ENCODE measurements around the gene CDH5. TPM values are rescaled to one million over a fixed set of nuclear protein-coding genes. Genes with fewer than 3 reads are reported as not detected.

The CDH5 gene
- total and polyA plus RNA-seq, 2 of the 4 experiments (the other 2 are of a cell fraction): not detected

DNA sequence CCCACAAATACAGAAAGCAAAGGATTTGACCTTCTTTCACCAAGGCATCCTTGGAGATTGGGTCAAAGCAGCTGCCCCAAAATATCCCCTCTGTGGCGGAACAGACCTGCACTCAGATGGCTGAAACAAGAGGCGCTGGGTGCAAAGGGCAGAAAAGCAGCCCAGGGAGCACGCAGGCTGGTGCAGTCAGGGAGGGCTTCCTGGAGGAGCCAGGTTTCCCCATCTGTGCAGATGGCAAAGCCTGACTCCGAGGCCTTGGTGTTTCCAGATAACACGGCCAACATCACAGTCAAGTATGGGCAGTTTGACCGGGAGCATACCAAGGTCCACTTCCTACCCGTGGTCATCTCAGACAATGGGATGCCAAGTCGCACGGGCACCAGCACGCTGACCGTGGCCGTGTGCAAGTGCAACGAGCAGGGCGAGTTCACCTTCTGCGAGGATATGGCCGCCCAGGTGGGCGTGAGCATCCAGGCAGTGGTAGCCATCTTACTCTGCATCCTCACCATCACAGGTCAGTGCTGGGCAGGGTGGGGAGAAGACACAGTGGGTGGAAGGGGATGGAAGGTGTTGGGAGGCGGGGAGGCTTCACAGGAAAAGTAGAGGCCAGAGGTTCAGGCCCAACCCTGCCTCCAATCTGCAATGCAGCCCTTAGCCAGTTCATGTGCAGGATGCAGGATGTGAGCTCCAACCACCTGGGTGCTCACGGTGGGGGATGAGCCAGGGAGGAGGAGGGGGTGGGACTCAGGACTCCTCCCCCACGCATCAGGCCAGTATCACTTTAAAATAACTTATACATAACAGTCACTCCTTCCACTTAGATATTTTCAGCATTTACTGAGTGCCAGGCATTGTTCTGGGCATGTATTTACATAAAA, 34.3 kb downstream of the CDH5 start:
- CTCF ChIA-PET: no interaction called here
- TF ChIP-seq NFE2L2 (IDR thresholded peaks at IDR 0.05; ENCODE audit: low read depth, low read length): no peak
- TF ChIP-seq CEBPB (IDR thresholded peaks at IDR 0.05; ENCODE audit: low read depth, low read length): no peak
- no peak for TF ChIP-seq SMC3 (IDR thresholded peaks at IDR 0.05; ENCODE audit: low read depth, low read length)
- TF ChIP-seq RAD21 (IDR thresholded peaks at IDR 0.05; ENCODE audit: low read length): no peak
- no peak for TF ChIP-seq POLR2A (IDR thresholded peaks at IDR 0.05; ENCODE audit: low read depth, low read length)
- no peak for TF ChIP-seq BHLHE40 (IDR thresholded peaks at IDR 0.05; ENCODE audit: low read depth, low read length)
- no peak for TF ChIP-seq MAZ (IDR thresholded peaks at IDR 0.05; ENCODE audit: borderline replicate concordance, low read depth, low read length)
- TF ChIP-seq RFX5 (IDR thresholded peaks at IDR 0.05; ENCODE audit: low read depth, low read length): no peak
- TF ChIP-seq, protein P1, sequence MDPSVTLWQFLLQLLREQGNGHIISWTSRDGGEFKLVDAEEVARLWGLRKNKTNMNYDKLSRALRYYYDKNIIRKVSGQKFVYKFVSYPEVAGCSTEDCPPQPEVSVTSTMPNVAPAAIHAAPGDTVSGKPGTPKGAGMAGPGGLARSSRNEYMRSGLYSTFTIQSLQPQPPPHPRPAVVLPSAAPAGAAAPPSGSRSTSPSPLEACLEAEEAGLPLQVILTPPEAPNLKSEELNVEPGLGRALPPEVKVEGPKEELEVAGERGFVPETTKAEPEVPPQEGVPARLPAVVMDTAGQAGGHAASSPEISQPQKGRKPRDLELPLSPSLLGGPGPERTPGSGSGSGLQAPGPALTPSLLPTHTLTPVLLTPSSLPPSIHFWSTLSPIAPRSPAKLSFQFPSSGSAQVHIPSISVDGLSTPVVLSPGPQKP (IDR thresholded peaks at IDR 0.05; ENCODE audit: borderline replicate concordance, low read depth, low read length): no peak
- TF ChIP-seq, protein P2, sequence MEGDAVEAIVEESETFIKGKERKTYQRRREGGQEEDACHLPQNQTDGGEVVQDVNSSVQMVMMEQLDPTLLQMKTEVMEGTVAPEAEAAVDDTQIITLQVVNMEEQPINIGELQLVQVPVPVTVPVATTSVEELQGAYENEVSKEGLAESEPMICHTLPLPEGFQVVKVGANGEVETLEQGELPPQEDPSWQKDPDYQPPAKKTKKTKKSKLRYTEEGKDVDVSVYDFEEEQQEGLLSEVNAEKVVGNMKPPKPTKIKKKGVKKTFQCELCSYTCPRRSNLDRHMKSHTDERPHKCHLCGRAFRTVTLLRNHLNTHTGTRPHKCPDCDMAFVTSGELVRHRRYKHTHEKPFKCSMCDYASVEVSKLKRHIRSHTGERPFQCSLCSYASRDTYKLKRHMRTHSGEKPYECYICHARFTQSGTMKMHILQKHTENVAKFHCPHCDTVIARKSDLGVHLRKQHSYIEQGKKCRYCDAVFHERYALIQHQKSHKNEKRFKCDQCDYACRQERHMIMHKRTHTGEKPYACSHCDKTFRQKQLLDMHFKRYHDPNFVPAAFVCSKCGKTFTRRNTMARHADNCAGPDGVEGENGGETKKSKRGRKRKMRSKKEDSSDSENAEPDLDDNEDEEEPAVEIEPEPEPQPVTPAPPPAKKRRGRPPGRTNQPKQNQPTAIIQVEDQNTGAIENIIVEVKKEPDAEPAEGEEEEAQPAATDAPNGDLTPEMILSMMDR (conservative IDR thresholded peaks at IDR 0.05; ENCODE audit: low read depth, low read length): no peak
- no peak for TF ChIP-seq FOS (IDR thresholded peaks at IDR 0.05; ENCODE audit: low read depth, low read length)
- TF ChIP-seq RCOR1 (IDR thresholded peaks at IDR 0.05; ENCODE audit: insufficient replicate concordance, low read length): no peak
- TF ChIP-seq, protein P3, sequence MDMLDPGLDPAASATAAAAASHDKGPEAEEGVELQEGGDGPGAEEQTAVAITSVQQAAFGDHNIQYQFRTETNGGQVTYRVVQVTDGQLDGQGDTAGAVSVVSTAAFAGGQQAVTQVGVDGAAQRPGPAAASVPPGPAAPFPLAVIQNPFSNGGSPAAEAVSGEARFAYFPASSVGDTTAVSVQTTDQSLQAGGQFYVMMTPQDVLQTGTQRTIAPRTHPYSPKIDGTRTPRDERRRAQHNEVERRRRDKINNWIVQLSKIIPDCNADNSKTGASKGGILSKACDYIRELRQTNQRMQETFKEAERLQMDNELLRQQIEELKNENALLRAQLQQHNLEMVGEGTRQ (IDR thresholded peaks at IDR 0.05; ENCODE audit: low read depth, low read length): no peak
- TF ChIP-seq CHD1 (IDR thresholded peaks at IDR 0.05; ENCODE audit: low read depth, low read length): no peak
- no peak for TF ChIP-seq MAFK (IDR thresholded peaks at IDR 0.05; ENCODE audit: low read depth, low read length)

More for the DNA sequence above, 34.3 kb downstream of the CDH5 start:
- H2AFZ ChIP-seq (replicated peaks; ENCODE audit: low read length, poor library complexity): no peak overlapping the region
- dilution Hi-C loops (cut with HindIII; ENCODE audit: low sequenced_read_pairs, unreplicated experiment): no loop called here
- no peak overlapping the region for H2BK15ac ChIP-seq (ENCODE audit: low read depth, low read length)
- no peaks in the 10 kb centered on the region for H3K4me1 ChIP-seq (ENCODE audit: control insufficient read depth, insufficient read depth, low read length)
- ATAC-seq (ENCODE audit: low read depth) (no peak), DNase-seq (no peak)
- H4K20me1 ChIP-seq (ENCODE audit: insufficient read depth, low read length): no peaks in the 10 kb centered on the region
- H3K9me3 ChIP-seq (ENCODE audit: control insufficient read depth, insufficient read depth, low read length): peaks cover 2% of the 10 kb centered on the region; the same call in 1 of the 2 replicates
- H3K79me1 ChIP-seq (ENCODE audit: low read depth in 1 of 2, low read length in 2 of 2): no peaks in the 10 kb centered on the region
- no peak overlapping the region for H3K18ac ChIP-seq (ENCODE audit: low read depth, low read length)
- no peaks in the 10 kb centered on the region for H3K36me3 ChIP-seq (ENCODE audit: control insufficient read depth, insufficient read depth, low read length)
- POLR2A ChIA-PET (ENCODE audit: unreplicated experiment): no interaction called here
- no peak overlapping the region for H2AK5ac ChIP-seq (ENCODE audit: low read depth, low read length)
- no peak overlapping the region for H3K4me2 ChIP-seq (ENCODE audit: low read depth, low read length)
- H2BK5ac ChIP-seq (ENCODE audit: low read depth, low read length, poor library complexity, severe bottlenecking): no peak overlapping the region
- no peak overlapping the region for H3K23ac ChIP-seq (ENCODE audit: low read depth, low read length)
- 92% methylated on average over 5 of the region's 20 CpGs; no CpG with 5 or more reads in 1 of the 2 experiments for WGBS, 2 experiments (ENCODE audit: extremely low coverage in 2 of 2, insufficient read length in 1 of 2)
- H3K27me3 ChIP-seq (ENCODE audit: control insufficient read depth, insufficient read depth, low read length): peaks cover 36% of the 10 kb centered on the region
- no peak overlapping the region for H4K91ac ChIP-seq (ENCODE audit: insufficient read depth, low read depth, low read length)
- no TSS peak for BruUV-seq (replicated peaks)
- no peak overlapping the region for H2BK20ac ChIP-seq (ENCODE audit: low read depth, low read length)
- intact Hi-C loops (cut with micrococcal nuclease): loop anchor here (10.0 kb wide), 1 partner anchor 344 kb away; no protein-coding TSS in a partner anchor
- H3K14ac ChIP-seq (replicated peaks; ENCODE audit: low read depth, low read length): no peak overlapping the region
- H2BK120ac ChIP-seq (ENCODE audit: low read depth, low read length): no peak overlapping the region
- no peak overlapping the region for H4K5ac ChIP-seq (ENCODE audit: low read depth, low read length)
- H3K9me1 ChIP-seq (ENCODE audit: insufficient read depth, low read length): no peaks in the 10 kb centered on the region
- H3K56ac ChIP-seq (ENCODE audit: extremely low read depth, insufficient read depth, low read length): no peak overlapping the region
- no peak overlapping the region for H3K4me3 ChIP-seq (ENCODE audit: insufficient read depth, low read depth, low read length)
- no peak overlapping the region for H3K9ac ChIP-seq (ENCODE audit: low read depth, low read length)
- no peak overlapping the region for H2AK9ac ChIP-seq (replicated peaks; ENCODE audit: low read depth, low read length, poor library complexity)
- H4K8ac ChIP-seq (ENCODE audit: low read depth in 2 of 2, low read length in 2 of 2): no peak overlapping the region
- in situ Hi-C loops (cut with MboI; ENCODE audit: low sequenced_read_pairs): loop anchor here (10.0 kb wide), 1 partner anchor 464 kb away; no protein-coding TSS in a partner anchor
- no peak overlapping the region for H3K4ac ChIP-seq (ENCODE audit: low read depth, low read length)
- H3K27ac ChIP-seq (ENCODE audit: insufficient read depth, low read length): no peak overlapping the region

All from IMR-90 (cell line).